HG03025 (cell line): ENCODE measurements around the gene HCFC1R1.

ENCODE experiments used
- ATAC-seq: cut with Tn5 transposase; IDR thresholded peaks from one replicate; pipeline ENCODE4 v1.9.1; 2021; ENCODE audit warnings: mild to moderate bottlenecking, moderate library complexity; ENCODE audit not compliant: unreplicated experiment, low FRiP score

The HCFC1R1 gene

GRCh38 chr16:3035972-3036725 is 12.4 kb upstream of the HCFC1R1 start:
- ATAC-seq: no peak

DNA sequence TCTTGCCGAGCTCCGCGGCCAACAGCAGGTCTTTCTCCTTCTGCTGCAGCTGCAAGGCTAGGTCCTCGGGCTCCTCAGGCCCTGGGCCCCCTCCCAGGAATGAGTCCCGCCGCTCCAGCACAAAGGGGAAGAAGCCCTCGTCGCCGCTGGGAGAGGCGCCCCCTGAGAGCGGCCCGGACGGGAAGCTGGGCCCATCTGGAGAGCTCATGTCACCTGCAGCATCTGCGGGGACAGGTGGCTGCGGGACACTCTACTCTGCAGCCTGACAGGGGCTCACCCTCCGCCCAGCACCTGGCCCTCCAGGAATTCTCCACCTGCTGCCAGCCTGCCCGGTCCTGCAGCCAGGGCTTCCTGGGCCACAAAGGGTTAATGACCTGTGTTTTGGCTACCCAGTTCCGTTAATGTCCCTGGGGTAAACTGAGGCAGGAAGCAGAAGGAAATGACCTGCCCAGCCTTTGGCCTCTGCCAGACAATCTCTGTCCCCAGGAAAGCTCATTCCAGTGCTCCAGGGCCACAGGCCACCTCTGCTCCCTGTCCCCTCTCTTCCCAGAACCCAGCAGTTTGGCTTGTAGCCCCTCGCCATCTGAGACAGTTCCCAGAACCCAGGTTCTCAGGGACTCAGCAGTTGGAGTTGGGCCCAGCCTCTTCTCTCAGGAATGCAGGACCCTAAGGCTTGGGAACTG is 11.7 kb upstream of the HCFC1R1 start:
- ATAC-seq: no peak

DNA sequence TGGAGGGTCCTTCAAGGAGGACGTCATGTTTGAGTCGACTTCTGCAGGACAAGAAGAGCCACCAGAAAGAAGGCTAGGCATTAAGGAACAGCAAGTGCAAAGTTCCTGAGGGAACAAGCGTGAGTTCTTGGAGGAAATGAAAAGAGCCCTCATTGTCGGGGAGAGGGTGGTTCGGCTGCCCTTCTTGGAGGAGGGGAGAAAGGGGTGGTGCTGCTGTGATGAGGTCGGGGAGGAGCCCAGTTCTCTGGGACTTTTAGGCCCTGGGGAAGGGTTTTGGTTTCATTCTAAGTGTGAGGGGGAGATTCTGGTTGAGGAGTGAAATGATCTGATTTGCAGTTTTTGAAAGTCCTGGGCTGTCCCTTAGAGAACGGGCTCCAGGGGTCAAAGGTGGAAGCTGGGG is 8.9 kb upstream of the HCFC1R1 start:
- ATAC-seq: no peak

GRCh38 chr16:3030222-3031212 is 6.8 kb upstream of the HCFC1R1 start:
- ATAC-seq: no peak

- ATAC-seq: no peak
Observed at GRCh38 chr16:3029491-3030221, 5.9 kb upstream of the HCFC1R1 start.

GRCh38 chr16:3028716-3029319 is 5.1 kb upstream of the HCFC1R1 start:
- no peak for ATAC-seq

- ATAC-seq: no peak
Observed at GRCh38 chr16:3027983-3028715, 4.4 kb upstream of the HCFC1R1 start.

GRCh38 chr16:3027489-3027795 is 3.7 kb upstream of the HCFC1R1 start:
- ATAC-seq: no peak

- ATAC-seq: no peak
Observed at GRCh38 chr16:3026609-3027488, 3.1 kb upstream of the HCFC1R1 start.

DNA sequence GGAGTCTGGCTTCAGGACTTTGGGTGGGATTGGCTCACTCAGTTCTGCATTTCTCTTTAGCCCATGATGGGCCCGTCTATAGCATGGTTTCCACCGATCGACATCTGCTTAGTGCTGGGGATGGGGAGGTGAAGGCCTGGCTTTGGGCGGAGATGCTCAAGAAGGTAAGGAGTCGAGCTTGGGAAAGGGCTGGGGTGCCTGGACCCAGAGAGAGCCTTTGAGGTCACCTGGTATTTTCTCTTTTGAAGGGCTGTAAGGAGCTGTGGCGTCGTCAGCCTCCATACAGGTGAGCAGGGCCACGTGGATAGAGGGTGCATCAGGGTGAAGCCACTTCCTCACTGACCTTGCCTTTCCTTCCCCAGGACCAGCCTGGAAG is 2.2 kb upstream of the HCFC1R1 start:
- ATAC-seq: no peak

GRCh38 chr16:3025032-3026002 is 1.6 kb upstream of the HCFC1R1 start:
- no peak for ATAC-seq

DNA sequence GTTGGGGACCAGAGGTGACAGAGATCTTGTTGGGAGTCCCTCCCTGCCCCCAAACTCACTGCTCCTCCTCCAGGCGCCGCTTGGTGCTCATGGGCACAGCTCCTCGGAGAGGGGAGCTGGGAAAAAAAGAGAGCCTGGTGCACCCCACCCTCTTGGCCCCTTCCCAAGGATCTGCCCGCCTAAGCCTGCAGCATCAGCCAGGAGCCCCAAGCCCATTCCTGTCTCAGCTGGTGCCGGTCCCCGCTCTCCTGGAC is 400 bp downstream of the HCFC1R1 start:
- no peak for ATAC-seq

GRCh38 chr16:3022684-3023414 is 893 bp downstream of the HCFC1R1 start:
- ATAC-seq: no peak

- ATAC-seq: no peak
Observed at GRCh38 chr16:3022208-3022683, 1.5 kb downstream of the HCFC1R1 start.

GRCh38 chr16:3021449-3022207 is 2.1 kb downstream of the HCFC1R1 start:
- no peak for ATAC-seq
